SK-N-SH treated with all-trans-retinoic acid at 6 μM for 48 hours (cell line): ENCODE results near the gene FAM241B.

Experiments
- ARNTL ChIP-seq: fragments of 450-650 bp; formaldehyde crosslinking; IDR thresholded peaks from 2 replicates; pipeline ENCODE4 v1.5.0; 2020; ENCODE audit warnings: low read depth, mild to moderate bottlenecking, moderate library complexity, borderline replicate concordance
- CREB5 ChIP-seq: fragments of 250-450 bp; sonication (Bioruptor Pico); IDR thresholded peaks from 2 replicates; pipeline ENCODE4 v1.5.1; 2020; ENCODE audit warnings: low read depth, mild to moderate bottlenecking, moderate library complexity
- CSDC2 ChIP-seq: fragments of 250-450 bp; sonication (Bioruptor Pico); IDR thresholded peaks from 2 replicates; pipeline ENCODE4 v1.5.0; 2020; ENCODE audit warnings: mild to moderate bottlenecking, moderate library complexity
- ESRRG ChIP-seq: fragments of 250-450 bp; sonication (Bioruptor Pico); IDR thresholded peaks from 2 replicates; pipeline ENCODE4 v1.6.1; 2021; ENCODE audit warnings: mild to moderate bottlenecking
- GLIS3 ChIP-seq: fragments of 250-450 bp; sonication (Bioruptor Pico); IDR thresholded peaks from 2 replicates; pipeline ENCODE4 v1.5.0; 2020; ENCODE audit warnings: mild to moderate bottlenecking, moderate library complexity
- ISL1 ChIP-seq: fragments of 250-450 bp; sonication (Bioruptor Pico); IDR thresholded peaks from 2 replicates; pipeline ENCODE4 v2.1.2; 2022; ENCODE audit warnings: mild to moderate bottlenecking, moderate library complexity
- POU6F1 ChIP-seq: fragments of 250-450 bp; sonication (Bioruptor Pico); IDR thresholded peaks from 2 replicates; pipeline ENCODE4 v1.8.0; 2021; ENCODE audit warnings: low read depth, mild to moderate bottlenecking, moderate library complexity, borderline replicate concordance
- ZC3H10 ChIP-seq: fragments of 250-450 bp; sonication (Bioruptor Pico); IDR thresholded peaks from 2 replicates; pipeline ENCODE4 v1.5.1; 2021; ENCODE audit warnings: mild to moderate bottlenecking, moderate library complexity
- ZFP3 ChIP-seq: fragments of 250-450 bp; sonication (Bioruptor Pico); IDR thresholded peaks from 2 replicates; pipeline ENCODE4 v1.5.0; 2020; ENCODE audit warnings: mild to moderate bottlenecking, moderate library complexity
- ZFP30 ChIP-seq: fragments of 450-650 bp; formaldehyde crosslinking; IDR thresholded peaks from 2 replicates; pipeline ENCODE4 v1.5.0; 2022; ENCODE audit warnings: mild to moderate bottlenecking, moderate library complexity
- ZNF565 ChIP-seq: fragments of 450-650 bp; formaldehyde crosslinking; conservative IDR thresholded peaks from 2 replicates; pipeline ENCODE4 v1.5.0; 2020; ENCODE audit warnings: low read depth, mild to moderate bottlenecking, moderate library complexity
- ZNF70 ChIP-seq: fragments of 450-650 bp; formaldehyde crosslinking; IDR thresholded peaks from 2 replicates; pipeline ENCODE4 v1.5.0; 2020; ENCODE audit warnings: mild to moderate bottlenecking, moderate library complexity
- TF ChIP-seq, protein P1 (sequence below): fragments of 250-450 bp; sonication (Bioruptor Pico); IDR thresholded peaks from 2 replicates; pipeline ENCODE4 v1.8.0; 2020; ENCODE audit warnings: mild to moderate bottlenecking, moderate library complexity, borderline replicate concordance

DNA sequence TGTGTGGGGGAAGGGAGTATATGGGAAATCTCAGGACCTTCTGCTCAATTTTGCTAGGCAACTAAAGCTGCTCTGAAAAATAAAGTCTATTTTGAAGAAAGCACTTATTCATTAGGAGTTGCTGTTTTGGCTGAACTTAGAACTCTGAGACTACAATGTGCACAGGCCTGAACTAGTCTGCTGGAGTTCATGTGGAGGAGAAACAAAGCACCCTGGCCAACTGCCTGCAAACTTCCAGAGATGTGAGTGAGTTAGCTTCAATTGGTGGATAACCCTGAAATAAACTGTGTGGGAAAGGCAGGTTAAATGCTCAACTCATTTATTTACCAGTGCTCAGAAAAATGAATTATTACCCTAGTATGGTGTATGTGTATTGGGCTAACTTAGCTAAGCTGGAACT is 17.3 kb upstream of the FAM241B start:
- TF ChIP-seq ESRRG (CRISPR knock-in tag): no peak
- TF ChIP-seq ZC3H10 (CRISPR knock-in tag): no peak
- TF ChIP-seq ZFP3: no peak
- TF ChIP-seq, protein P1, sequence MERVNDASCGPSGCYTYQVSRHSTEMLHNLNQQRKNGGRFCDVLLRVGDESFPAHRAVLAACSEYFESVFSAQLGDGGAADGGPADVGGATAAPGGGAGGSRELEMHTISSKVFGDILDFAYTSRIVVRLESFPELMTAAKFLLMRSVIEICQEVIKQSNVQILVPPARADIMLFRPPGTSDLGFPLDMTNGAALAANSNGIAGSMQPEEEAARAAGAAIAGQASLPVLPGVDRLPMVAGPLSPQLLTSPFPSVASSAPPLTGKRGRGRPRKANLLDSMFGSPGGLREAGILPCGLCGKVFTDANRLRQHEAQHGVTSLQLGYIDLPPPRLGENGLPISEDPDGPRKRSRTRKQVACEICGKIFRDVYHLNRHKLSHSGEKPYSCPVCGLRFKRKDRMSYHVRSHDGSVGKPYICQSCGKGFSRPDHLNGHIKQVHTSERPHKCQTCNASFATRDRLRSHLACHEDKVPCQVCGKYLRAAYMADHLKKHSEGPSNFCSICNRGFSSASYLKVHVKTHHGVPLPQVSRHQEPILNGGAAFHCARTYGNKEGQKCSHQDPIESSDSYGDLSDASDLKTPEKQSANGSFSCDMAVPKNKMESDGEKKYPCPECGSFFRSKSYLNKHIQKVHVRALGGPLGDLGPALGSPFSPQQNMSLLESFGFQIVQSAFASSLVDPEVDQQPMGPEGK: no peak
- no peak for TF ChIP-seq ZNF70 (CRISPR knock-in tag)
- TF ChIP-seq ARNTL (CRISPR knock-in tag): no peak
- TF ChIP-seq CREB5 (CRISPR knock-in tag): no peak
- no peak for TF ChIP-seq ZNF565
- no peak for TF ChIP-seq POU6F1 (CRISPR knock-in tag)
- no peak for TF ChIP-seq ISL1 (CRISPR knock-in tag)
- no peak for TF ChIP-seq ZFP30 (CRISPR knock-in tag)
- TF ChIP-seq GLIS3 (CRISPR knock-in tag): no peak
- no peak for TF ChIP-seq CSDC2 (CRISPR knock-in tag)
